GM21423 (cell line): ENCODE measurements around the gene SPOPL.
"Not testable (repeated sequence)": the region's sequence is repeated elsewhere in the genome, so short reads cannot be mapped to it uniquely, and the experiment has no call there.

Source experiments
- ATAC-seq: cut with Tn5 transposase; IDR thresholded peaks from one replicate; pipeline ENCODE4 v1.9.1; 2021; ENCODE audit warnings: mild to moderate bottlenecking, moderate library complexity; ENCODE audit not compliant: unreplicated experiment

SPOPL gene

GRCh38 chr2:138501425-138502254, at the start of gene SPOPL:
Gene SPOPL, plus strand, starts transcription at chr2:138501770. Its CDS starts 48,447 bp downstream, at chr2:138550217.
- peak; percentile 69 for ATAC-seq

- ATAC-seq: no peak
Observed at GRCh38 chr2:138452324-138452723, 49.2 kb upstream of the SPOPL start.

GRCh38 chr2:138453815-138454214, 47.8 kb upstream of the SPOPL start:
- ATAC-seq: no peak

GRCh38 chr2:138454761-138455160, 46.8 kb upstream of the SPOPL start:
- no peak for ATAC-seq

GRCh38 chr2:138455275-138455674, 46.3 kb upstream of the SPOPL start:
- no peak for ATAC-seq

GRCh38 chr2:138455691-138456090, 45.9 kb upstream of the SPOPL start:
- ATAC-seq: no peak

GRCh38 chr2:138462689-138463088, 38.9 kb upstream of the SPOPL start:
- not testable (repeated sequence) for ATAC-seq

GRCh38 chr2:138468617-138469016, 33.0 kb upstream of the SPOPL start:
- ATAC-seq: no peak

- ATAC-seq: no peak
Observed at GRCh38 chr2:138469411-138469810, 32.2 kb upstream of the SPOPL start.

- ATAC-seq: no peak
Observed at GRCh38 chr2:138470941-138471340, 30.6 kb upstream of the SPOPL start.

GRCh38 chr2:138474100-138474825, 27.3 kb upstream of the SPOPL start:
- no peak for ATAC-seq

GRCh38 chr2:138475277-138475776, 26.2 kb upstream of the SPOPL start:
- peak; percentile 93 for ATAC-seq

GRCh38 chr2:138476186-138476585, 25.4 kb upstream of the SPOPL start:
- ATAC-seq: no peak

GRCh38 chr2:138476940-138477339, 24.6 kb upstream of the SPOPL start:
- ATAC-seq: no peak

- ATAC-seq: not testable (repeated sequence)
Observed at GRCh38 chr2:138482796-138483195, 18.8 kb upstream of the SPOPL start.

- ATAC-seq: no peak
Observed at GRCh38 chr2:138485019-138485418, 16.6 kb upstream of the SPOPL start.

- ATAC-seq: no peak
Observed at GRCh38 chr2:138486363-138487198, 15.0 kb upstream of the SPOPL start.

GRCh38 chr2:138490673-138491494, 10.7 kb upstream of the SPOPL start:
- no peak for ATAC-seq

- ATAC-seq: no peak
Observed at GRCh38 chr2:138491495-138491862, 10.1 kb upstream of the SPOPL start.

GRCh38 chr2:138492160-138492559, 9.4 kb upstream of the SPOPL start:
- ATAC-seq: no peak
